BLaER1 (cell line): ENCODE results near the gene TERB2.
"Not testable (repeated sequence)": the region's sequence is repeated elsewhere in the genome, so short reads cannot be mapped to it uniquely, and the experiment has no call there.

Source experiments
- H3K27ac ChIP-seq: shearing (Covaris generic); formaldehyde crosslinking; 2 replicates; pipeline ENCODE4 v1.8.1; 2022
- H3K27me3 ChIP-seq: shearing (Covaris generic); formaldehyde crosslinking; 2 replicates; pipeline ENCODE4 v1.8.1; 2022
- H3K36me3 ChIP-seq: shearing (Covaris generic); formaldehyde crosslinking; 2 replicates; pipeline ENCODE4 v1.8.1; 2022
- H3K4me1 ChIP-seq: shearing (Covaris generic); formaldehyde crosslinking; 2 replicates; pipeline ENCODE4 v1.8.1; 2022
- H3K4me2 ChIP-seq: shearing (Covaris generic); formaldehyde crosslinking; 2 replicates; pipeline ENCODE4 v1.8.1; 2022
- H3K4me3 ChIP-seq: shearing (Covaris generic); formaldehyde crosslinking; 2 replicates; pipeline ENCODE4 v1.8.1; 2022
- H3K9ac ChIP-seq: shearing (Covaris generic); formaldehyde crosslinking; 2 replicates; pipeline ENCODE4 v1.8.1; 2022
- H3K9me3 ChIP-seq: shearing (Covaris generic); formaldehyde crosslinking; 2 replicates; pipeline ENCODE4 v1.8.1; 2022
- H4K20me1 ChIP-seq: shearing (Covaris generic); formaldehyde crosslinking; 2 replicates; pipeline ENCODE4 v1.8.1; 2022
- Cebpa-rat ChIP-seq: shearing (Covaris generic); IDR thresholded peaks from 2 replicates; pipeline ENCODE4 v1.8.1; 2022

Gene TERB2

DNA sequence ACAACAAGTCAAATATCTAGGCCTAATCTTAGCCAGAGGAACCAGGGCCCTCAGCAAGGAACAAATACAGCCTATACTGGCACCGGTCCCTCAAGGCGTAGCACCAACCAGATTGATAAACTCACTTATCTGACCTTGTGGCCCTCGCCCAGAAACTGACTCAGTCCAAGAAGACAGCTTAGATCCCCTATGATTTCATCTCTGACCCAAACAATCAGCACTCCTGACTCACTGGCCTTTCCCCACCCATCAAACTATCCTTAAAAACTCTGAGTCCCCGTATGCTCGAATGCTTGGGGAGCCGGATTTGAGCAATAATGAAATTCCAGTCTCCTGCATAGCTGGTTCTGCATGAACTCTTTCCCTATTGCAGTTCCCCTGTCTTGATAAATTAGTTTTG, 64.9 kb downstream of the TERB2 start:
- peaks cover 29% of the 10 kb centered on the region for H3K4me1 ChIP-seq
- no peak overlapping the region for H3K27ac ChIP-seq
- H3K9me3 ChIP-seq = peaks cover under 1% of the 10 kb centered on the region; the same call in 1 of the 2 replicates
- TF ChIP-seq Cebpa-rat = no peak
- H3K9ac ChIP-seq = no peak overlapping the region
- H3K4me2 ChIP-seq = no peak overlapping the region
- no peaks in the 10 kb centered on the region for H3K27me3 ChIP-seq
- H4K20me1 ChIP-seq = no peaks in the 10 kb centered on the region
- no peak overlapping the region for H3K4me3 ChIP-seq
- H3K36me3 ChIP-seq = peaks cover 4% of the 10 kb centered on the region

GRCh38 chr15:45022871-45023658, 66.6 kb downstream of the TERB2 start, which contains the start of gene SORD:
Gene SORD (plus strand): TSS chr15:45023195. CDS start chr15:45023284, 89 bp downstream.
- peaks cover 33% of the 10 kb centered on the region for H3K4me1 ChIP-seq
- H4K20me1 ChIP-seq = no peaks in the 10 kb centered on the region
- TF ChIP-seq Cebpa-rat = no peak
- H3K9ac ChIP-seq = peak within 1 kb of the TSS; percentile 87
- H3K9me3 ChIP-seq = peaks cover 18% of the 10 kb centered on the region
- H3K27ac ChIP-seq = peak within 1 kb of the TSS; percentile 92
- H3K36me3 ChIP-seq = peaks cover 21% of the 10 kb centered on the region
- H3K4me2 ChIP-seq = peak within 1 kb of the TSS; percentile 98
- H3K27me3 ChIP-seq = no peaks in the 10 kb centered on the region
- peak within 1 kb of the TSS; percentile 78 for H3K4me3 ChIP-seq

DNA sequence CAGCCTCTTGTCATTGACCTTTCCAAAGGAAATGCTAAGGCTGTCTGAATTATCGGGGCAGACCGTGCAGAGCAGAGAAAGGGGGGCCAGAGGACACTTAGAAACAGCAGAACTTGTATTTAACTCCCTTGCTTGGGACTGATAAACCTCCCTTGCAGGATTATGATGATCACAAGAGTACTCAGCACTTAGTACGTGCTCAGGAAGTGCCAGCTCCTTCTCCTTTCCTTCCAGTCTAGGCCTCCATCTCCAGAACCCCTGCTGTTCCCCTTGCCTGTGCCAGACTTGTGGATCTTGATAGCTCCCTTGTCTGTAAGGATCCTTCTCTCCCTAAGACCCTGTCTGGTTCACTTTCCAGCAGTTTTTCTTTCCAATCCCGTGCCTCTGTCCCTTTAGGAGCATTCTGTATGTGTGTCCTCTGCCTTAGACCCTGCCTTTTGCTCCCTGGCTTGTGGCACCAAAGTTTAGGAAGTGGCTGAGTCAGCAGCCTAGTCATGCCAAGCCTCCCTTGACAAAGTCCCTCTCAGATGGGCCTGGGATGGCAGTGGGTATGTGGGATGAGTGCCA, 67.3 kb downstream of the TERB2 start:
- peak overlapping the region; percentile 87 for H3K9ac ChIP-seq

GRCh38 chr15:45024649-45025048, 68.2 kb downstream of the TERB2 start:
- not testable (repeated sequence) for H3K27ac ChIP-seq

More for the DNA sequence above, 67.3 kb downstream of the TERB2 start:
- H3K27me3 ChIP-seq = no peaks in the 10 kb centered on the region
- TF ChIP-seq Cebpa-rat = no peak
- peak overlapping the region; percentile 78 for H3K4me3 ChIP-seq
- peak overlapping the region; percentile 92 for H3K27ac ChIP-seq
- peaks cover 33% of the 10 kb centered on the region for H3K4me1 ChIP-seq
- H3K36me3 ChIP-seq = peaks cover 28% of the 10 kb centered on the region
- H3K4me2 ChIP-seq = peak overlapping the region; percentile 98
- H3K9me3 ChIP-seq = peaks cover 24% of the 10 kb centered on the region
- no peaks in the 10 kb centered on the region for H4K20me1 ChIP-seq

DNA sequence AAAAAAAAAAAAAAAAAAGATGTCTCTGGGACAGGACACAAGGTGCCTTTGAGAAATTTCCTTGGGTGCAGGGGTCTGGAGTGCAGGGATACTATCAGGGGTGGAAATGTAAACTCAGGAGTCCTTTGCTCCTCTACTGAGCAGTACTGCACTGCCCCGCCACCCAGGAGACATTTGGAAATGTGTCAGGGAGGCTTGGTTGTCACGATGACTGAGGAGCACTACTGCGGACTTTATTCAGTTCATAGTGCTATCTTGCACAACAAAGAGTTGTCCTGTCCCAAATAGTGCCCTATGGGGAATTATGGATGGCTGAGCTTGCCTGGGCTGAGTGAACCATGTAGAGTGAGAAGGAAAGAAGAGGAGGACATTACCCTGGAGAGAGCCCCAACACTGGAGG, 69.1 kb downstream of the TERB2 start:
- Histone ChIP-seq H3K4me1 (peaks cover 33% of the 10 kb centered on the region), H3K36me3 (peaks cover 47% of the 10 kb centered on the region), H3K4me2 (peak overlapping the region; percentile 41), H3K9me3 (peaks cover 43% of the 10 kb centered on the region)
- not testable (repeated sequence) for H3K9ac ChIP-seq, H4K20me1 ChIP-seq, H3K27ac ChIP-seq, H3K27me3 ChIP-seq, H3K4me3 ChIP-seq

More at GRCh38 chr15:45024649-45025048, 68.2 kb downstream of the TERB2 start:
- peaks cover 37% of the 10 kb centered on the region for H3K36me3 ChIP-seq
- peaks cover 33% of the 10 kb centered on the region for H3K4me1 ChIP-seq
- not testable (repeated sequence) for H3K9ac ChIP-seq, H3K27me3 ChIP-seq, H4K20me1 ChIP-seq, H3K4me3 ChIP-seq
- H3K4me2 ChIP-seq = peak overlapping the region; percentile 41
- H3K9me3 ChIP-seq = peaks cover 33% of the 10 kb centered on the region

DNA sequence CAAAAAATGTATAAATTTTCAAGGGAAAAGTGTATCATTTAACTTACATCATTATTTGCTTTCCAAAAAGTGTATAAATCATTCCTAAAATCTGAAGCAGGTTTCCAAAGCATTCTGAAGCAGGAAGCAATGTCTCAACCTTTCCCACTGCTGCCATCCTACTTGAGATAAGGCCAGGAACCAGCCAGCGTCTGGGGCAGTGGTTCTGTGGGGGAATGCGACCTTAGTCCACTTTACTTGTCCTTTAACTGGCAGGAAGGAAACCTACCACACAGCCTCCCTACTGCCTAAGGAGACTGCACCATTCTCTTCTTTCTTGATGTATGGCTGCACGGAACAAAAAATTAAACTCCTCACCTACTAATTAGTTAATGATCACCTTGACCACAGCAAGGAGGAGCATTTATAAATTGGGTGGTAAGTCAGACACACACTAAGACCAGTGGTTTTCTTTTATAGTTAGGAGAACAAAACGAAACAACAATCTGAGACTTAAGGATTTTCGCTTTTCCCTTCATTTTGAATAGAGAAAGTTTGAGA, 70.2 kb downstream of the TERB2 start:
- Histone ChIP-seq H3K4me3 (no peak overlapping the region), H3K36me3 (peaks cover 56% of the 10 kb centered on the region), H4K20me1 (no peaks in the 10 kb centered on the region), H3K4me2 (peak overlapping the region; percentile 41), H3K9ac (no peak overlapping the region), H3K4me1 (peaks cover 33% of the 10 kb centered on the region), H3K9me3 (peaks cover 53% of the 10 kb centered on the region), H3K27me3 (no peaks in the 10 kb centered on the region), H3K27ac (no peak overlapping the region)
- TF ChIP-seq Cebpa-rat = no peak

DNA sequence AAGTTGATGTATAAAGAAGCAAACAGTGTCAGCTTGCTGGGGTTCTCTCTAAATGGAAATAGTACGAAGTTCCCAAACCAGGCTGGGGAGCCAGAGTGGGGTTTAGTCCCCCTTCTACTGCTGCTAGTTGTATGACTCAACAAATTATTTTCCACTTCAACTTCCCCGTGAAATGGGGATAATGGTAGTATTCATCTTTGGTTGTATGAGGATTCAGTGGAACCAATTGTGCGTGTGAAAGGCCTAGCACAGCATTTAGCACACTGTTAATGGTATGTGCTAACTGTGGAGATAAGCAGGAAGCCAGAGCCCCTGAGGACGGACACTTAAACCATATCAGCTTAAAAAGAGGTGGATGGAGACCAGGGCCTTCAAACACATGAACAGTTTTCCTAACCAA, 70.7 kb downstream of the TERB2 start:
- no peaks in the 10 kb centered on the region for H4K20me1 ChIP-seq
- H3K4me3 ChIP-seq = no peak overlapping the region
- H3K27me3 ChIP-seq = no peaks in the 10 kb centered on the region
- H3K9ac ChIP-seq = no peak overlapping the region
- H3K4me1 ChIP-seq = peaks cover 33% of the 10 kb centered on the region
- no peak overlapping the region for H3K27ac ChIP-seq
- TF ChIP-seq Cebpa-rat = no peak
- peaks cover 56% of the 10 kb centered on the region for H3K36me3 ChIP-seq
- no peak overlapping the region for H3K4me2 ChIP-seq
- peaks cover 53% of the 10 kb centered on the region for H3K9me3 ChIP-seq
